GM12878 (cell line): Measurements from ENCODE around the gene NISCH. TPM values are rescaled to one million over a fixed set of nuclear protein-coding genes. Genes with fewer than 3 reads are reported as not detected.

Experiments
- CEBPZ ChIP-seq: fragments of 150-350 bp; IDR thresholded peaks from 2 replicates; pipeline ENCODE4 v1.6.1; 2016; ENCODE audit warnings: low read depth, low read length
- CHD1 ChIP-seq: IDR thresholded peaks from 2 replicates; pipeline ENCODE4 v1.6.1; 2012; ENCODE audit warnings: low read depth, low read length, improper control_type of control experiment
- CREB1 ChIP-seq: IDR thresholded peaks from 2 replicates; pipeline ENCODE4 v1.6.1; 2012; ENCODE audit warnings: low read depth, mild to moderate bottlenecking, inconsistent platforms
- CUX1 ChIP-seq: IDR thresholded peaks from 2 replicates; pipeline ENCODE4 v1.6.1; 2012; ENCODE audit warnings: improper control_type of control experiment, low read depth, low read length; ENCODE audit not compliant: insufficient replicate concordance
- GABPA ChIP-seq: IDR thresholded peaks from 2 replicates; pipeline ENCODE4 v1.6.1; 2014; ENCODE audit warnings: antibody characterized with exemption, low read depth, mild to moderate bottlenecking, inconsistent platforms
- JUNB ChIP-seq: IDR thresholded peaks from 2 replicates; pipeline ENCODE4 v1.6.1; 2016; ENCODE audit warnings: antibody characterized with exemption, mild to moderate bottlenecking
- MLLT1 ChIP-seq: fragments of 450-650 bp; IDR thresholded peaks from 2 replicates; pipeline ENCODE4 v1.6.1; 2016; ENCODE audit warnings: mild to moderate bottlenecking
- NR2C2 ChIP-seq: IDR thresholded peaks from 2 replicates; pipeline ENCODE4 v1.6.1; 2011; ENCODE audit warnings: borderline replicate concordance, low read depth; ENCODE audit not compliant: control insufficient read depth, insufficient read length
- PML ChIP-seq: IDR thresholded peaks from 2 replicates; pipeline ENCODE4 v1.6.1; 2012; ENCODE audit warnings: low read length, inconsistent platforms
- RBBP5 ChIP-seq: fragments of 200-600 bp; sonication (generic); conservative IDR thresholded peaks from 2 replicates; pipeline ENCODE4 v1.6.1; 2016
- SIN3A ChIP-seq: IDR thresholded peaks from 2 replicates; pipeline ENCODE4 v1.6.1; 2012; ENCODE audit warnings: low read depth, low read length, improper control_type of control experiment
- SMARCA5 ChIP-seq: fragments of 450-650 bp; IDR thresholded peaks from 2 replicates; pipeline ENCODE4 v1.6.1; 2017; ENCODE audit warnings: mild to moderate bottlenecking
- SP1 ChIP-seq: IDR thresholded peaks from one replicate; pipeline ENCODE4 v1.6.1; 2011; ENCODE audit warnings: low read depth, low read length
- YY1 ChIP-seq: IDR thresholded peaks from 2 replicates; pipeline ENCODE4 v1.6.1; 2011; ENCODE audit warnings: low read depth, mild to moderate bottlenecking, low read length
- ZBTB40 ChIP-seq: fragments of 450-650 bp; IDR thresholded peaks from 2 replicates; pipeline ENCODE4 v1.6.1; 2016; ENCODE audit warnings: mild to moderate bottlenecking, moderate library complexity, borderline replicate concordance
- ZNF622 ChIP-seq: fragments of 450-650 bp; IDR thresholded peaks from 2 replicates; pipeline ENCODE4 v1.6.1; 2017; ENCODE audit warnings: mild to moderate bottlenecking, inconsistent platforms
- ZZZ3 ChIP-seq: IDR thresholded peaks from 2 replicates; pipeline ENCODE4 v1.6.1; 2011; ENCODE audit warnings: low read depth; ENCODE audit not compliant: control insufficient read depth, insufficient read length
- polyA plus RNA-seq, 11 experiments: library from polyadenylated mRNA; depleted of rRNA in 4 of 11; unstranded in 6 of 11; stranded (reverse) in 5 of 11; fragments of >200 nt; fragmentation: Nextera tagmentation in 4 of 11; fragmentation: Illumina TruSeq in 1 of 11; extraction: Ambion mirVana in 4 of 11; extraction: Trizol in 1 of 11; gene quantifications; 1 replicate in 1 of 11; 2 replicates in 10 of 11; pipeline versions ENCODE4 v1.2.1 to v1.2.3, GENCODE V29; 2011 to 2016; ENCODE audit warnings: inconsistent platforms in 2 of 11, missing spikeins in 2 of 11, low read depth in 1 of 11
- total RNA-seq, 4 experiments: library from RNA; depleted of rRNA in 3 of 4; stranded (reverse); fragments of >200 nt in 3 of 4; fragmentation: Illumina TruSeq in 1 of 4; extraction: Trizol in 1 of 4; gene quantifications; 2 replicates each; pipeline versions ENCODE4 v1.2.1 to v1.2.3, GENCODE V29; 2013 to 2021

The NISCH gene
- total and polyA plus RNA-seq, 10 of the 15 experiments (the other 5 are each of a cell fraction or from before 2014, with no cell fraction given) = 0.76 to 52.5 (median 24.6) TPM

- TF ChIP-seq CUX1 (no peak), CHD1 (no peak), PML (no peak), CEBPZ (no peak), MLLT1 (no peak), SP1 (peak; percentile 65), SIN3A (no peak), SMARCA5 (peak; percentile 1; the same call in 1 of the 2 replicates), JUNB (no peak), ZNF622 (no peak), YY1 (peak; percentile 78; the same call in 1 of the 2 replicates), GABPA (no peak), RBBP5 (no peak), NR2C2 (no peak), ZZZ3 (no peak), ZBTB40 (no peak), CREB1 (no peak)
Observed at GRCh38 chr3:52533623-52534280, 78.3 kb downstream of the NISCH start, which contains the start of gene NT5DC2 (continued).
